NCI-H446 treated with DMSO at 0.1 percent for 48 hours (cell line): ENCODE results near the gene ARL4D.

Source experiments
- DNase-seq: peaks from one replicate; lab custom pipeline; 2025; lab: John Stamatoyannopoulos, UW

The ARL4D gene

GRCh38 chr17:43427362-43428043, 28.7 kb downstream of the ARL4D start:
- no peak for DNase-seq

- no peak for DNase-seq
Measured at GRCh38 chr17:43428524-43428923, 29.7 kb downstream of the ARL4D start.

GRCh38 chr17:43430936-43431713, 32.3 kb downstream of the ARL4D start:
- DNase-seq = no peak

GRCh38 chr17:43431714-43432523, 33.1 kb downstream of the ARL4D start:
- DNase-seq = peak; percentile 86

GRCh38 chr17:43434902-43435319, 36.1 kb downstream of the ARL4D start:
- no peak for DNase-seq

- no peak for DNase-seq
Measured at GRCh38 chr17:43437756-43438155, 39.0 kb downstream of the ARL4D start.

GRCh38 chr17:43438626-43439025, 39.8 kb downstream of the ARL4D start:
- DNase-seq = no peak

- peak; percentile 78 for DNase-seq
Measured at GRCh38 chr17:43439041-43439440, 40.2 kb downstream of the ARL4D start.

- no peak for DNase-seq
Measured at GRCh38 chr17:43442711-43443110, 43.9 kb downstream of the ARL4D start.

GRCh38 chr17:43443381-43443780, 44.6 kb downstream of the ARL4D start:
- no peak for DNase-seq

GRCh38 chr17:43444223-43445008, 45.6 kb downstream of the ARL4D start:
- no peak for DNase-seq

- DNase-seq = no peak
Measured at GRCh38 chr17:43445009-43445589, 46.3 kb downstream of the ARL4D start.

GRCh38 chr17:43446773-43447172, 48.0 kb downstream of the ARL4D start:
- DNase-seq = no peak

GRCh38 chr17:43448720-43449469, 50.1 kb downstream of the ARL4D start:
- no peak for DNase-seq

- no peak for DNase-seq
Measured at GRCh38 chr17:43449470-43450248, 50.9 kb downstream of the ARL4D start.
